Endothelial cell of umbilical vein (primary cell): ENCODE measurements around the gene ZMYM4.

Experiments
- POLR2A ChIP-seq: IDR thresholded peaks from 2 replicates; pipeline ENCODE4 v1.6.1; 2012; ENCODE audit warnings: low read depth, mild to moderate bottlenecking, control low read depth, low read length
- POLR2AphosphoS5 ChIP-seq: IDR thresholded peaks from 2 replicates; pipeline ENCODE4 v1.6.1; 2012; ENCODE audit warnings: low read depth, mild to moderate bottlenecking, control low read depth, low read length, moderate library complexity; ENCODE audit not compliant: insufficient read depth
- TF ChIP-seq, protein P1 (sequence below), 2 donors: IDR thresholded peaks; 1 replicate in 1 of 2; 2 replicates in 1 of 2; pipeline ENCODE4 v1.5.1; 2011; ENCODE audit warnings: low read length in 2 of 2, mild to moderate bottlenecking in 2 of 2, moderate library complexity in 2 of 2, control low read depth in 1 of 2, inconsistent platforms in 1 of 2, low read depth in 1 of 2; ENCODE audit not compliant: insufficient read depth in 1 of 2; ENCODE audit errors: extremely low read depth in 1 of 2

GRCh38 chr1:35367914-35368313, 99.4 kb downstream of the ZMYM4 start:
- TF ChIP-seq POLR2A = no peak
- TF ChIP-seq, protein P1, sequence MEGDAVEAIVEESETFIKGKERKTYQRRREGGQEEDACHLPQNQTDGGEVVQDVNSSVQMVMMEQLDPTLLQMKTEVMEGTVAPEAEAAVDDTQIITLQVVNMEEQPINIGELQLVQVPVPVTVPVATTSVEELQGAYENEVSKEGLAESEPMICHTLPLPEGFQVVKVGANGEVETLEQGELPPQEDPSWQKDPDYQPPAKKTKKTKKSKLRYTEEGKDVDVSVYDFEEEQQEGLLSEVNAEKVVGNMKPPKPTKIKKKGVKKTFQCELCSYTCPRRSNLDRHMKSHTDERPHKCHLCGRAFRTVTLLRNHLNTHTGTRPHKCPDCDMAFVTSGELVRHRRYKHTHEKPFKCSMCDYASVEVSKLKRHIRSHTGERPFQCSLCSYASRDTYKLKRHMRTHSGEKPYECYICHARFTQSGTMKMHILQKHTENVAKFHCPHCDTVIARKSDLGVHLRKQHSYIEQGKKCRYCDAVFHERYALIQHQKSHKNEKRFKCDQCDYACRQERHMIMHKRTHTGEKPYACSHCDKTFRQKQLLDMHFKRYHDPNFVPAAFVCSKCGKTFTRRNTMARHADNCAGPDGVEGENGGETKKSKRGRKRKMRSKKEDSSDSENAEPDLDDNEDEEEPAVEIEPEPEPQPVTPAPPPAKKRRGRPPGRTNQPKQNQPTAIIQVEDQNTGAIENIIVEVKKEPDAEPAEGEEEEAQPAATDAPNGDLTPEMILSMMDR (IDR thresholded peaks at IDR 0.05; ENCODE audit: extremely low read depth in 1 of 2, insufficient read depth in 1 of 2, low read depth in 1 of 2, low read length in 2 of 2) = no peak
- no peak for TF ChIP-seq POLR2AphosphoS5
